Stimulated activated naive CD4-positive, alpha-beta T cell (primary cell): ENCODE measurements around the gene SAMD4A.

Experiments
- DNase-seq, 6 experiments: peaks; one replicate each; lab custom pipeline; 2025; lab: John Stamatoyannopoulos, UW

SAMD4A gene

DNA sequence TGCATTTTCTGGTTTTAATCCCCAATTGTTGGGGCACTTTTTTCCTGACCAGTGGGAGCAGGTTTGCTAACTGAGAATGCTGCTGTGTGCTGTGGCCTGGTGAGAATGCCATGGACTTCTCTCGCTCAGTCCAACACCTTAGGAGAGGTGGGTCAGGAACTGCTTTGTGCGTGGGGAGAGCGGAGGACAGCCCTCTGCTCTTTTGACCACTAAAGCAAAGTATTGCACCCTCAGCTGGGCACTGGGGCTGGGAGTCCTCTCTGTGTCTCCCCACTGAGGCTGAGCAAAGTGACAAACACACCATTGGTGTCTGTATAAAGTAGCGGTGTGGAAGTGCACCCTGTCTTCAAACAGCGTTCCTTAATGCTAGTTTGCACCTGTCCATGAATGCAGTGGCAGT lies 136.2 kb downstream of the SAMD4A start:
- no peak for DNase-seq

DNA sequence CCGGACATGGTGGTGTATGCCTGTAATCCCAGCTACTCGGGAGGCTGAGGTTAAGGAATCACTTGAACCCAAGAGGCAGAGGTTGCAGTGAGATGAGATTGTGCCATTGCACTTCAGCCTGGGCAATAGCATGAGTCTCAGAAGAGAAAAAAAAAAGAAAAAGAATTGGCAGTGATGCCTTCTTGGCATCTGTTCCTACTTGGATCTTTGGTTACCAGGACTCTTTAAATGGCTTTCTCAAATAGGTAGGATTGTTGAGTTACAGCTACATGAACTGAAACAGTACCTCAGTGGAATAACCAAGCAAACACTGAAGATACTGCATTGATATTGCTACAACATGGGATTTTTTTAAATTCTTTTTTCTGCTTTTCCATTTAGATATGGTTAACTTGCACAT lies 136.8 kb downstream of the SAMD4A start:
- no peak for DNase-seq

DNA sequence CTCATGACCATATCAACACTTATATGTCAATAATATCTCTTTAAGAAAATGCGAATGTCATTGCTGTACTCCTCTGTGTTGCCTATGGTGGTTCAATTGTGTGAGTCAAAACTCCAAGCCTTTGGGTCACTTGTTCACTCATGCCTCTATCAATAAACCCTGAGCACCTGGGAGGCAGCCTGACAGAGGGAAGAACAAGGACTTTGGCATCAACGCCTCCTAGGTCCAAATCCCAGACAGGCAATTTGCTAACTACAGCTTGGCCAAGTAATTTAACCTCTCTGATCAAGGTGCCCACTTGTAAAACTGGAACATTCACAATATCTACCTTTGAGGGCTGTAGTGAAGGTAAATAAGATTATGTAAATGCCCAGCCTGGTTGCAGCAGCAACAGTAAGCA lies 137.8 kb downstream of the SAMD4A start:
- DNase-seq, result no peak

DNA sequence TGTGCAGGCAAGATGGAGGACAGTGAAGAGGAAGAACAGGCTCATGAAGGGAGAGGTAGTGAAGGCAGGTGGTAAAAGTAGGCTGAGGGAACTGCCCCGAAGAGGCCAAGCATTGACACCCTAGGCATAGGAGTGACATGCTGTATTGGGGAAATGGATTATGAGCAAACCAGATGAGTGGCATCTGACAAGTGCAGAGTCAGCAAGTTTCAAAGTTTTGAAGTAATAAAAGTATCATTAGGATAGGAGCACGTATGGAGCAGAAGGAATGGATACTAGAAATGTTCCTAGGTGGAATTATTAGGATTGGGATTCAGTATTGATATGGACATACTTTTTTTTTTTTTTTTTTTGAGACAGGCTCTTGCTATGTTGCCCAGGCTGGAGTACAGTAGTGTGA lies 139.8 kb downstream of the SAMD4A start:
- no peak for DNase-seq

DNA sequence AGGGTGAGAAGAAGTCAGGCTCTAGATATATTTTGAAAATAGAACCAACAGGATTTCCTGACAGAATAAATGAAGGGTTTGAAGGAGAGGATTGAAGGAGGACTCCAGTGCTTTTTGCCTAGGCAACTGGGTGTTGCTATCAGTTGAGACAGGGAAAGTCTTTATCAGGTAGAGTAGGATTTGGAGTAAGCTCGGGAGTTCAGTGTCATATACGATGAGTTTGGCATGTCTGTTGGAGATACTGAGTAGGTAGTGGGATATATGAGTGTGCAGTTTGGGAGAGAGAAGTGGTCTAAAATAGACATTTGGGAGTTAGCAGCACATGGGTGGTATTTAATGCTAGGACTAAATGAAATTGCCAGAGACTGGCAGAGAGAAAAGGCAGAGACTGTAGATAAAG lies 141.2 kb downstream of the SAMD4A start:
- no peak for DNase-seq

- no peak for DNase-seq
These were observed 142.1 kb downstream of the SAMD4A start for GRCh38 chr14:54708982-54709381.

DNA sequence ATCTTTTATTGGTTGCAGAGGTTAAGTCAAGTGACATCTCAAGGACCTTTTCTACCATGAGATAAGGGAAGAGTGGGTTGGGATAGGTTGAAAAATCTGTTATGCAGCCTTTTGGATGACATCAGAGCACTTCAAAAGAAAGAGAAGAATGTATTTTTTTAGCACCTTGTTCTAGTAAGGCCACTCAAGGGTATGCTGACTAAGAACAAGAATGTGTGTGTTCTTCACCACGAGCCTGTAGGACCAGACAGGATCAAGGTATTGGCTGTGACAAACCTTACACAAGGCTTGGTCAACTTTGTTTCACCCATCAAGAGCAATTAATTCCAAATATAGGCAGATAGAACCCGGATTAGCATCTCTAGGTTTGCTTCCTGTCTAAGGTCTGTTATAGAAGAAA lies 142.5 kb downstream of the SAMD4A start:
- no peak for DNase-seq

- no peak for DNase-seq
These were observed 142.9 kb downstream of the SAMD4A start for GRCh38 chr14:54709867-54710266.

- no peak for DNase-seq
These were observed 144.4 kb downstream of the SAMD4A start for GRCh38 chr14:54711312-54711711.

DNA sequence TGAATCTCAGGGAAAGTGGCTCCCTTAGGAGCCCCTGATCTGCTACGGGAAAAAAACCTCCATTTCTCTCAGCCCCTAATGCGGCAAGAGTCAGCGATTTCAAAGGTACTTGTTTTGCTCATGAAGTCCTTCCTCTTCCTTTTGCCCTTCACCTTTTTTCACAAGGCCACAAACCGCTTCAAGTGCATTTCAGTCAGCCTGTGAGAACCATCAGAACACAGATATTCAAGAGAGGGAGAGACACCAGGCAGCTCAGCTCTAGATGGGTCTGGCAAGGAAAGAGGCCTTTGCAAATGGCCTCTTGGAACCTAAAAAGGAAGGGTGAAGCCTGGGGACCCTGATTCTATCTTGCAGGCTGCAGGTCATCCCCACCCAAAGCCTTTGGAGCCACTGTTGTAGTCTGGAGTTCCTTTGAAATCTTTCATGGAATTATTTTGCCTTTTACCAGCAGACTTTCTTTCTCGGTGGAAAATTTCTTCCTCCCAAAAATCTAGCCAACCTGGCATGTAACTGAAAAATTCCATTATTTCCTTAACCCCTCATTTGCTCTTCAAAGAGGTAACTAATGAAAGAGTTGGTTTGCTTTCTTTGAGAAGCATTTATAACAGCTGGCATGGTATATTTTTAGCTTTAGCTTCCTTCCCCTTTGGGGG lies 145.0 kb downstream of the SAMD4A start:
- no peak for DNase-seq

DNA sequence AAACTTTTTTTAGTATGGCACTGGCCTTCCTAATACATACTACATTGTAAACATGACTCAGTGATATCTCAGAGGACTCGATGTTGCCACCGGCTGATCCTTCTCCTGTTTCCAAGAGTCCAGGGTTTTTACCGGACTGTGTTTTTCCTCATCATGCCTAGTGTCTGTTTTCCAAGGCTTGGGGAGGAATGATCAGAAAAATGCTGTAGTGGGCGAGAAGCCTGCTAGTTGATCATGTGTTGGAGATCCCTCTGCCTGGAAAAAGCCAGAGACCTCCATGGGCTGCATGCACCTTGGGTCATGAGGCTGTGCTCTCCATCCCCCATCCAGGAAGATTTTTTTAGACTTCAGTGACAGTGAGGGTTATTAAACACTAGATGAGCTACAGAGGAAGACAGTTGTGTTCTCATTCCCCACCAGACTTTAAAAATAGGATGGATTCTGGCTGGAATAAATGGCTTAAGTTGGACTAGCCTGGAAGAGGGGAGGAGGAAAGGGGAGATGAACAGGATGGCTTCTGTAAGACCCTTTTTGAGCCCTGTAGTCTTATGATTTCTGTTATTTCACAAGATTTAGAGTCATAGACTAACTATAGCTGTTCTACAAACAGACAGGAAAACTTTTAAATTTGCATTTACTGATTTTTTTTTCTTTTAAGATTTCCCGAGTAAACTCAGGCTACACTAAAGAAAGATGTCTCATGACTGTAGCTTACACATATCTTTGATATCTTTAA lies 145.7 kb downstream of the SAMD4A start:
- DNase-seq, result no peak

DNA sequence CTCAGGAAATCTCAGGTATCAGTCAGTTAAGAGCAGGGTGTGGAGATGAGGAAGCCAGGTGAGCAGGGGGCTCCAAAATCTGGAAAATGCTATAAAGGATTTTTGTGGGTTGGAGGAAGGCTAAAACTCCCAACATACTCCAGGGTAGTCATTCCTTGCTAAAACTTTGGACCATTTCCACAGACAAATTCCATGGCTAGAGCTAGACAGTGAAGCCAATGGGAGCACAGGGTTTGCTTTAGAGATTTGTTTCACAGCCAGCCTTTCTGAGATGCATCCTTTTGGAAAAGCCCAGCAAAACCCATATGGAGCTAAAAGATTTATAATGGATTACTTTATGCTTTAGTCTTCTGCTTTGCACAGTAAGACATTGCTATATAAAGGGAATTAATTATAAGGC lies 146.5 kb downstream of the SAMD4A start:
- no peak for DNase-seq

- no peak for DNase-seq
These were observed 148.3 kb downstream of the SAMD4A start for GRCh38 chr14:54715239-54715638.

GRCh38 chr14:54715811-54716210 lies 148.9 kb downstream of the SAMD4A start:
- no peak for DNase-seq

- DNase-seq, result no peak
These were observed 149.9 kb downstream of the SAMD4A start for GRCh38 chr14:54716862-54717261.

GRCh38 chr14:54718046-54718445 lies 151.1 kb downstream of the SAMD4A start:
- no peak for DNase-seq

DNA sequence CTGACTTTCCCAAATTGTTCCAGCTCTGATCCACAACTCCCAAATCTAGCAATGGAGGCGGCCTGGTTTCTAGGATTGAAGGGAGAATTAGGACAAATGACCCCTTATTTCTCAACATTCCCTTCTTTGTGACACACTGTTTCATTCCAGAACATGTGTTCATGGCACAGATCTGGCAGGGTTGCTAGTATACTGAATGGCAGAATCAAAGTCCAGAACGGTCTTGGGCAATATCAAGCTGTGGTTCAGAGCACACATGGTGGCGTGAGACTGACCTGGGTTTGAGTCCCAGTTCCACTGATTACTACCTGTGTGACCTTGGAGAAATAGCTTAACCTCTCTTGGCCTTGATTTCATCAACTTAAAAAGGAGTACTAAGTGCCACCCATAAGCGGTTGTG lies 152.5 kb downstream of the SAMD4A start:
- DNase-seq, result no peak

- peak in 1 of 6 experiments; percentile 20 for DNase-seq
These were observed 156.0 kb downstream of the SAMD4A start for GRCh38 chr14:54722791-54723432.

DNA sequence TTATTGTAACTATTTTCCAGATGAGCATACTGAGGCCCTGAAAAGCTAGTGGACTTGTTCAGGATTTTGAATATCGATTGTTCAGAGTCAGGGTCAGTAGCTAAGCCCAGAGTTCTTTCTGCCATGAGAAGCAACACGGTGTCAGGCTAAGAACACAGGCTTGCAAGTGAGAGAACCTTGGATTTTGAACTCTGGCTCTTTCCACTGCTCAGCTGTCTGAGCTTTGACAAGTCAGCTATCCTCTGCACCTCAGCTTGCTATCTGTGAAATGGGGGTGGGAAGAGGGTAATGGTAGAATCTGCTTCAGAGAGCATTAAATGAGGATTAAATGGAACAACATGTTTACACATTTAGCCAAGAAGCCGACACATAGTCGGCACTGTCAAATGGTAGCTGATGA lies 157.2 kb downstream of the SAMD4A start:
- no peak for DNase-seq

DNA sequence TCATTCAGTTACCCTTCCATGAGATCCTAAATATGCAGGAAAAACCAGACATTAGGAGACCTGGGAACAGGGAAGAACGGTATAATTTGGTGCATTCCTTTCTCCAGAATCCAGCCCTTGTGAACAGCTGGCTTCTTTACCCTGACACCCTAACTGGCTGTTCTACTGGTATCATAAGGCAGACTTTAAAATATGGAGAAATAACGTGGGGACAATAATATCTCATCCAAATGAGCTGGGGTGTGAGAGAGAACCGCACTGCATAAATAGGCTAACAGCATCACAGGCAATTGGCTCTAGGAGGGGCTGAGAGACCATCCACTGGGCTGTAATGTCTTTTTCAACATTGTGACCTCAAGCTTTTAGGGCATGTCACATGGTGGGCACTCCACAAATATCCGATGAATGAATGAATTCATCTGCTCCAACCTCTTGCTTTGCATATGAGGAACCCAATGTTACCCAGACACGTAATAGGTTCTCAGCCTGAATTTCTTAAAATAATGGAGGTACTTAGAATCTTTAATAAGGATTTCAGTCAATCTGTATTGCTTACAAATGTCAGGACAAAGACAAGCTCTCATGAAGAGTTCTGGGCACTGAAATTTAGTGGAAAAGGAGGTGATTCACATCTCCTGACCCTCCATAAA lies 157.9 kb downstream of the SAMD4A start:
- DNase-seq, result no peak

DNA sequence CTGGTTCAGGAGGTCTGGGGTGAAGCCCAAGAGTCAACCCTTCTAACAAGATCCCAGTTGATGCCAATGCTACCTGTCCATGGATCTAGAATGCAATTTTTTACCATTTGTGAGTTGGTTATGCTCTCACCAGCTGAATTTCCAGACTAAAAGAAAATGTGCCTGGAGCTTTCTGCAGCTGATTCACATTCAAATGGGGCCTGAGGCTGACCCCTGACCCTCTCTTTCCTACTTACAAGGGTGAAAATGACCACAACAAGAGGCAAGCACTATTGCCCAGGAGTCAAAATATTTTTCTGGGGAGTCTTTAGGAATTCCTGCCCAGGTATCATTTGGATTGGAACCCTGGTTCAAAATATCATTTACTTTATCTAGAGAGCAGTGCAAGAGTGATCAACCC lies 159.1 kb downstream of the SAMD4A start:
- no peak for DNase-seq

DNA sequence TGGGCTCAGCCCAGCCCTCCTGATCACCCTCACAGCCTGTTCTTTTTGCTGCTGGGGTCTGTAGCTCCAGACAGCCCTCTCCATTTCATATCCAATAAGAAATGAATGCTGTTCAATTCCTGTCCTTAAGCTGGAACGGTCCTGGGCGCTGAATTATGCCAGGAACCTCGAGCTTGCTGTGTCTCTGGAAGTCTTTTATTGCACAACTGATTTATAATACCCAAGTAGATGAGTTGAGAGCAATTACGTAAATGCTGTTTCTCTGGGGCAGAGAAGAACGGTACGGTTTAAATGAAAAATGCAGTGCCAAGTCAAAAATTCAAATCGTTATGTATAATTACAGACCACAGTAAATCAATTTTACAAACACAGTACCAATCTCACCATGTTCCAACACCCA lies 161.0 kb downstream of the SAMD4A start:
- no peak for DNase-seq
